Measurements from ENCODE around the gene CDC45.

- TF ChIP-seq, protein P1, sequence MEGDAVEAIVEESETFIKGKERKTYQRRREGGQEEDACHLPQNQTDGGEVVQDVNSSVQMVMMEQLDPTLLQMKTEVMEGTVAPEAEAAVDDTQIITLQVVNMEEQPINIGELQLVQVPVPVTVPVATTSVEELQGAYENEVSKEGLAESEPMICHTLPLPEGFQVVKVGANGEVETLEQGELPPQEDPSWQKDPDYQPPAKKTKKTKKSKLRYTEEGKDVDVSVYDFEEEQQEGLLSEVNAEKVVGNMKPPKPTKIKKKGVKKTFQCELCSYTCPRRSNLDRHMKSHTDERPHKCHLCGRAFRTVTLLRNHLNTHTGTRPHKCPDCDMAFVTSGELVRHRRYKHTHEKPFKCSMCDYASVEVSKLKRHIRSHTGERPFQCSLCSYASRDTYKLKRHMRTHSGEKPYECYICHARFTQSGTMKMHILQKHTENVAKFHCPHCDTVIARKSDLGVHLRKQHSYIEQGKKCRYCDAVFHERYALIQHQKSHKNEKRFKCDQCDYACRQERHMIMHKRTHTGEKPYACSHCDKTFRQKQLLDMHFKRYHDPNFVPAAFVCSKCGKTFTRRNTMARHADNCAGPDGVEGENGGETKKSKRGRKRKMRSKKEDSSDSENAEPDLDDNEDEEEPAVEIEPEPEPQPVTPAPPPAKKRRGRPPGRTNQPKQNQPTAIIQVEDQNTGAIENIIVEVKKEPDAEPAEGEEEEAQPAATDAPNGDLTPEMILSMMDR (IDR thresholded peaks at IDR 0.05), result no peak
- TF ChIP-seq POLR2A (IDR thresholded peaks at IDR 0.05), result no peak
Observed at GRCh38 chr22:19566279-19567156, 86.8 kb downstream of the CDC45 start.
